Karpas-422 (cell line): ENCODE results near the gene ERMARD. TPM values are rescaled to one million over a fixed set of nuclear protein-coding genes. Genes with fewer than 3 reads are reported as not detected.

Source experiments
- DNase-seq: peaks from one replicate; pipeline ENCODE4 v3.0.0-alpha.2; 2015
- H2AFZ ChIP-seq: fragments of 200-600 bp; sonication (generic); 2 replicates; pipeline ENCODE4 v1.6.1; 2014; ENCODE audit warnings: antibody characterized with exemption, low read length, mixed read lengths
- H3K27ac ChIP-seq: fragments of 200-600 bp; sonication (generic); 2 replicates; pipeline ENCODE4 v1.5.1; 2014; ENCODE audit warnings: mild to moderate bottlenecking, low read length, moderate library complexity
- H3K27me3 ChIP-seq: fragments of 200-600 bp; sonication (generic); 2 replicates; pipeline ENCODE4 v1.6.1; 2014; ENCODE audit warnings: low read length, mixed read lengths
- H3K36me3 ChIP-seq: fragments of 200-600 bp; sonication (generic); 2 replicates; pipeline ENCODE4 v1.6.1; 2014; ENCODE audit warnings: low read length, mixed read lengths; ENCODE audit not compliant: insufficient read depth
- H3K4me1 ChIP-seq: fragments of 200-600 bp; sonication (generic); 2 replicates; pipeline ENCODE4 v1.6.1; 2014; ENCODE audit warnings: mild to moderate bottlenecking, low read length, mixed read lengths
- H3K4me2 ChIP-seq: fragments of 200-600 bp; sonication (generic); 2 replicates; pipeline ENCODE4 v1.6.1; 2014; ENCODE audit warnings: low read length, low read depth, mild to moderate bottlenecking; ENCODE audit not compliant: poor library complexity, severe bottlenecking
- H3K4me3 ChIP-seq: fragments of 200-600 bp; sonication (generic); 2 replicates; pipeline ENCODE4 v1.5.1; 2014; ENCODE audit warnings: mild to moderate bottlenecking, antibody characterized with exemption, low read length, mixed read lengths
- H3K79me2 ChIP-seq: fragments of 200-600 bp; sonication (generic); 2 replicates; pipeline ENCODE4 v1.6.1; 2014; ENCODE audit warnings: mild to moderate bottlenecking, low read length, mixed read lengths
- H3K9ac ChIP-seq: fragments of 200-600 bp; sonication (generic); 2 replicates; pipeline ENCODE4 v1.6.0; 2014; ENCODE audit warnings: low read length
- H3K9me2 ChIP-seq: fragments of 200-600 bp; sonication (generic), shearing (Covaris generic); replicated peaks from 2 replicates; pipeline ENCODE4 v1.6.0; 2014; ENCODE audit warnings: mild to moderate bottlenecking, low read length, moderate library complexity; ENCODE audit not compliant: insufficient read depth
- H3K9me3 ChIP-seq: fragments of 300-700, 200-600 bp; sonication (generic); 2 replicates; pipeline ENCODE4 v1.6.1; 2014; ENCODE audit warnings: low read length, mixed read lengths
- H4K20me1 ChIP-seq: fragments of 200-600 bp; sonication (generic); 2 replicates; pipeline ENCODE4 v1.6.1; 2014; ENCODE audit warnings: mild to moderate bottlenecking, antibody characterized with exemption, low read length, low read depth; ENCODE audit not compliant: insufficient read depth
- total RNA-seq: library from RNA; depleted of rRNA; stranded (reverse); fragments of >200 nt; shearing (Covaris generic); gene quantifications from 2 replicates; pipeline ENCODE4 v1.2.3, GENCODE V29; 2014; ENCODE audit warnings: low replicate concordance

The ERMARD gene
- total RNA-seq, 1 experiment from 2014 or later, result 38.5 TPM

GRCh38 chr6:169782966-169783365 is 31.5 kb downstream of the ERMARD start:
- Histone ChIP-seq H3K4me3 (no peak overlapping the region), H3K27ac (no peak overlapping the region), H3K9me2 (no peaks in the 10 kb centered on the region), H3K36me3 (peaks cover 5% of the 10 kb centered on the region; the same call in 1 of the 2 replicates), H4K20me1 (no peaks in the 10 kb centered on the region), H3K9me3 (no peaks in the 10 kb centered on the region), H3K4me1 (no peaks in the 10 kb centered on the region), H3K9ac (no peak overlapping the region), H2AFZ (no peak overlapping the region), H3K27me3 (no peaks in the 10 kb centered on the region), H3K4me2 (no peak overlapping the region), H3K79me2 (no peaks in the 10 kb centered on the region)
- no peak for DNase-seq

- Histone ChIP-seq H4K20me1 (no peaks in the 10 kb centered on the region), H3K4me2 (no peak overlapping the region), H3K36me3 (peaks cover 5% of the 10 kb centered on the region; the same call in 1 of the 2 replicates), H3K27me3 (no peaks in the 10 kb centered on the region), H3K9me2 (no peaks in the 10 kb centered on the region), H3K9me3 (no peaks in the 10 kb centered on the region), H2AFZ (no peak overlapping the region), H3K79me2 (no peaks in the 10 kb centered on the region), H3K9ac (no peak overlapping the region), H3K27ac (no peak overlapping the region), H3K4me3 (no peak overlapping the region), H3K4me1 (no peaks in the 10 kb centered on the region)
- DNase-seq, result no peak
Measured at GRCh38 chr6:169783401-169783800, 32.0 kb downstream of the ERMARD start.

GRCh38 chr6:169783971-169784820 is 32.8 kb downstream of the ERMARD start:
- Histone ChIP-seq H4K20me1 (no peaks in the 10 kb centered on the region), H3K9ac (no peak overlapping the region), H3K4me1 (no peaks in the 10 kb centered on the region), H3K79me2 (no peaks in the 10 kb centered on the region), H2AFZ (no peak overlapping the region), H3K4me2 (no peak overlapping the region), H3K9me2 (no peaks in the 10 kb centered on the region), H3K4me3 (no peak overlapping the region), H3K9me3 (no peaks in the 10 kb centered on the region), H3K27ac (no peak overlapping the region), H3K27me3 (no peaks in the 10 kb centered on the region), H3K36me3 (peaks cover 5% of the 10 kb centered on the region; the same call in 1 of the 2 replicates)
- DNase-seq, result no peak

- H3K27ac ChIP-seq, result no peak overlapping the region
- no peak overlapping the region for H3K4me3 ChIP-seq
- H3K9me2 ChIP-seq, result no peaks in the 10 kb centered on the region
- no peaks in the 10 kb centered on the region for H4K20me1 ChIP-seq
- no peak overlapping the region for H2AFZ ChIP-seq
- DNase-seq, result no peak
- no peaks in the 10 kb centered on the region for H3K9me3 ChIP-seq
- peaks cover 3% of the 10 kb centered on the region for H3K4me1 ChIP-seq
- H3K36me3 ChIP-seq, result peaks cover 5% of the 10 kb centered on the region; the same call in 1 of the 2 replicates
- H3K79me2 ChIP-seq, result no peaks in the 10 kb centered on the region
- no peak overlapping the region for H3K9ac ChIP-seq
- no peaks in the 10 kb centered on the region for H3K27me3 ChIP-seq
- H3K4me2 ChIP-seq, result no peak overlapping the region
Measured at GRCh38 chr6:169784821-169785340, 33.5 kb downstream of the ERMARD start.

- no peaks in the 10 kb centered on the region for H3K9me3 ChIP-seq
- DNase-seq, result no peak
- H4K20me1 ChIP-seq, result no peaks in the 10 kb centered on the region
- no peak overlapping the region for H3K27ac ChIP-seq
- H3K4me2 ChIP-seq, result no peak overlapping the region
- no peaks in the 10 kb centered on the region for H3K27me3 ChIP-seq
- no peak overlapping the region for H3K9ac ChIP-seq
- no peak overlapping the region for H3K4me3 ChIP-seq
- H2AFZ ChIP-seq, result no peak overlapping the region
- H3K79me2 ChIP-seq, result no peaks in the 10 kb centered on the region
- peaks cover 5% of the 10 kb centered on the region; the same call in 1 of the 2 replicates for H3K36me3 ChIP-seq
- no peaks in the 10 kb centered on the region for H3K9me2 ChIP-seq
- peaks cover 9% of the 10 kb centered on the region for H3K4me1 ChIP-seq
Measured at GRCh38 chr6:169785566-169785965, 34.1 kb downstream of the ERMARD start.

- no peak for DNase-seq
- H3K9ac ChIP-seq, result no peak overlapping the region
- no peaks in the 10 kb centered on the region for H3K9me3 ChIP-seq
- H3K27ac ChIP-seq, result no peak overlapping the region
- peaks cover 2% of the 10 kb centered on the region; the same call in 1 of the 2 replicates for H3K36me3 ChIP-seq
- no peaks in the 10 kb centered on the region for H3K27me3 ChIP-seq
- no peaks in the 10 kb centered on the region for H4K20me1 ChIP-seq
- peaks cover 13% of the 10 kb centered on the region for H3K4me1 ChIP-seq
- no peaks in the 10 kb centered on the region for H3K79me2 ChIP-seq
- H2AFZ ChIP-seq, result no peak overlapping the region
- H3K4me2 ChIP-seq, result no peak overlapping the region
- H3K4me3 ChIP-seq, result no peak overlapping the region
- no peaks in the 10 kb centered on the region for H3K9me2 ChIP-seq
Measured at GRCh38 chr6:169786349-169786748, 34.9 kb downstream of the ERMARD start.

GRCh38 chr6:169787797-169788196 is 36.4 kb downstream of the ERMARD start:
- H3K27me3 ChIP-seq, result no peaks in the 10 kb centered on the region

GRCh38 chr6:169788809-169789145 is 37.4 kb downstream of the ERMARD start:
- no peaks in the 10 kb centered on the region for H4K20me1 ChIP-seq
- DNase-seq, result no peak
- H3K9me2 ChIP-seq, result no peaks in the 10 kb centered on the region
- H3K9ac ChIP-seq, result no peak overlapping the region
- no peaks in the 10 kb centered on the region for H3K27me3 ChIP-seq
- no peak overlapping the region for H3K27ac ChIP-seq
- peaks cover 13% of the 10 kb centered on the region for H3K4me1 ChIP-seq
- no peaks in the 10 kb centered on the region for H3K9me3 ChIP-seq
- H3K4me2 ChIP-seq, result no peak overlapping the region
- H2AFZ ChIP-seq, result no peak overlapping the region
- H3K4me3 ChIP-seq, result no peak overlapping the region
- no peaks in the 10 kb centered on the region for H3K36me3 ChIP-seq
- no peaks in the 10 kb centered on the region for H3K79me2 ChIP-seq

More at GRCh38 chr6:169787797-169788196, 36.4 kb downstream of the ERMARD start:
- Histone ChIP-seq H2AFZ (no peak overlapping the region), H3K79me2 (no peaks in the 10 kb centered on the region), H3K4me1 (peaks cover 13% of the 10 kb centered on the region), H3K4me2 (no peak overlapping the region), H3K9me2 (no peaks in the 10 kb centered on the region), H3K4me3 (no peak overlapping the region), H4K20me1 (no peaks in the 10 kb centered on the region), H3K27ac (no peak overlapping the region), H3K9me3 (no peaks in the 10 kb centered on the region), H3K9ac (no peak overlapping the region), H3K36me3 (no peaks in the 10 kb centered on the region)
- DNase-seq, result no peak
